MCF 10A (cell line): ENCODE data around the gene MOSPD2. TPM values are rescaled to one million over a fixed set of nuclear protein-coding genes. Genes with fewer than 3 reads are reported as not detected.

Experiments used
- BruUV-seq: library from RNA; stranded (reverse); fragments of 400-500 nt; replicated peaks from 2 replicates; lab custom pipeline; 2021; lab: Mats Ljungman, UMichigan
- CTCF ChIA-PET: fragments of 300-600 bp; sonication (Branson Sonifier 250); formaldehyde crosslinking; extraction: SDS; loops from one replicate; lab custom pipeline; 2021; ENCODE audit warnings: antibody characterized with exemption, inconsistent platforms; lab: Yijun Ruan, JAX
- POLR2A ChIA-PET: fragments of 300-600, 350-650 bp; sonication (Branson Sonifier 250); formaldehyde crosslinking; extraction: SDS; loops from one replicate; lab custom pipeline; 2020; ENCODE audit warnings: antibody characterized with exemption, inconsistent platforms; lab: Yijun Ruan, JAX
- DNase-seq: peaks from one replicate; pipeline ENCODE4 v3.0.0-alpha.2; 2018; ENCODE audit not compliant: unreplicated experiment
- H3K27ac Mint-ChIP-seq: one replicate; pipeline ENCODE4 v1.8.0; 2022; ENCODE audit warnings: mild to moderate bottlenecking, low read depth, mixed read lengths; ENCODE audit not compliant: unreplicated experiment
- H3K27me3 Mint-ChIP-seq: one replicate; pipeline ENCODE4 v1.8.0; 2022; ENCODE audit warnings: mixed read lengths; ENCODE audit not compliant: insufficient read depth, unreplicated experiment
- H3K36me3 Mint-ChIP-seq: one replicate; pipeline ENCODE4 v1.8.0; 2022; ENCODE audit warnings: mild to moderate bottlenecking, moderate library complexity, mixed read lengths; ENCODE audit not compliant: insufficient read depth, unreplicated experiment
- H3K4me1 Mint-ChIP-seq: one replicate; pipeline ENCODE4 v1.8.0; 2022; ENCODE audit warnings: mixed read lengths; ENCODE audit not compliant: insufficient read depth, unreplicated experiment
- H3K4me3 Mint-ChIP-seq: one replicate; pipeline ENCODE4 v1.8.0; 2022; ENCODE audit warnings: mild to moderate bottlenecking, moderate library complexity, mixed read lengths; ENCODE audit not compliant: unreplicated experiment
- H3K9me3 Mint-ChIP-seq: one replicate; pipeline ENCODE4 v1.8.0; 2022; ENCODE audit warnings: mixed read lengths; ENCODE audit not compliant: unreplicated experiment
- CTCF ChIP-seq: fragments of 200-600 bp; IDR thresholded peaks from one replicate; pipeline ENCODE4 v1.8.0; 2022; ENCODE audit warnings: antibody characterized with exemption, mild to moderate bottlenecking; ENCODE audit not compliant: unreplicated experiment
- intact Hi-C: fragments of 100-400 bp; cut with micrococcal nuclease; formaldehyde crosslinking; loops from 2 replicates; pipeline ENCODE4 v1.14.1; 2022
- total RNA-seq: library from RNA; stranded (reverse); gene quantifications from 2 replicates; pipeline ENCODE4 v1.2.3, GENCODE V29; 2022

The MOSPD2 gene
- total RNA-seq, 1 experiment from 2014 or later: 8.9 TPM

DNA sequence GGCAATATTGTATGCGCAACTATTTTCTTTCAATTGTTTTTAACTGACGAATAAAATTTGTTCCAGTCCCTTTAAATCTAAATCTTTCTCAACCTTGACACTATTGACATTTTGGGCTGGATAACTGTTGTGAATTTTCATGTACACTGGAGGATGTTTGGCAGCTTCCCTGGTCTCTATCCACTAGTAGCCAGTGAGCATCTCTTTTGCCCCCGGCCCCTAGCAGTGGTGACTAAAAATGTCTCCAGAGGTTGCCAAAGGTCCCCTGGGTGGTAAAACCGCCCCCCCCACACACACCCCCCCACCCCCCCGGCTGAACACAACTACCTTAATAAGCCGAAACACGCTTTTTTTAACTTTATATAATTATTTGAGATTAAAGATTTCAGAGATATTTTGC is 866 bp upstream of the MOSPD2 start:
- H3K36me3 Mint-ChIP-seq: peaks cover 7% of the 10 kb centered on the region
- H3K4me3 Mint-ChIP-seq: peak overlapping the region; percentile 80
- POLR2A ChIA-PET: interaction anchor here (0.7 to 1.5 kb wide), 3 partner anchors 9 to 623 kb away, joined by 3 to 5 read pairs (median 4); no protein-coding TSS in a partner anchor
- DNase-seq: no peak
- peaks cover 11% of the 10 kb centered on the region for H3K27me3 Mint-ChIP-seq
- no TSS peak for BruUV-seq
- peak overlapping the region; percentile 51 for H3K27ac Mint-ChIP-seq
- CTCF ChIA-PET: no interaction called here
- TF ChIP-seq CTCF: no peak
- H3K9me3 Mint-ChIP-seq: peaks cover 13% of the 10 kb centered on the region
- no peaks in the 10 kb centered on the region for H3K4me1 Mint-ChIP-seq
- intact Hi-C loops: no loop called here

- peak; percentile 1 for DNase-seq
- intact Hi-C loops: no loop called here
- peaks cover 7% of the 10 kb centered on the region for H3K36me3 Mint-ChIP-seq
- H3K4me1 Mint-ChIP-seq: no peaks in the 10 kb centered on the region
- H3K9me3 Mint-ChIP-seq: peaks cover under 1% of the 10 kb centered on the region
- H3K27me3 Mint-ChIP-seq: peaks cover 11% of the 10 kb centered on the region
- TF ChIP-seq CTCF: no peak
- H3K4me3 Mint-ChIP-seq: peak overlapping the region; percentile 80
- TSS peak; percentile 52 for BruUV-seq
- ChIA-PET POLR2A (interaction anchor here (1.0 to 1.5 kb wide), 2 partner anchors 8 to 25 kb away, joined by 4 to 5 read pairs; no protein-coding TSS in a partner anchor), CTCF (no interaction called here)
- H3K27ac Mint-ChIP-seq: peak overlapping the region; percentile 51
Observed at GRCh38 chrX:14873676-14874049, 442 bp downstream of the MOSPD2 start.

- CTCF ChIA-PET: no interaction called here
- no TSS peak for BruUV-seq
- Mint-ChIP-seq H3K36me3 (peaks cover 7% of the 10 kb centered on the region), H3K27ac (no peak overlapping the region), H3K27me3 (peaks cover 18% of the 10 kb centered on the region), H3K4me3 (no peak overlapping the region), H3K4me1 (no peaks in the 10 kb centered on the region), H3K9me3 (no peaks in the 10 kb centered on the region)
- intact Hi-C loops: no loop called here
- no peak for DNase-seq
- POLR2A ChIA-PET: no interaction called here
- no peak for TF ChIP-seq CTCF
Observed at GRCh38 chrX:14875624-14876023, 2.4 kb downstream of the MOSPD2 start.

DNA sequence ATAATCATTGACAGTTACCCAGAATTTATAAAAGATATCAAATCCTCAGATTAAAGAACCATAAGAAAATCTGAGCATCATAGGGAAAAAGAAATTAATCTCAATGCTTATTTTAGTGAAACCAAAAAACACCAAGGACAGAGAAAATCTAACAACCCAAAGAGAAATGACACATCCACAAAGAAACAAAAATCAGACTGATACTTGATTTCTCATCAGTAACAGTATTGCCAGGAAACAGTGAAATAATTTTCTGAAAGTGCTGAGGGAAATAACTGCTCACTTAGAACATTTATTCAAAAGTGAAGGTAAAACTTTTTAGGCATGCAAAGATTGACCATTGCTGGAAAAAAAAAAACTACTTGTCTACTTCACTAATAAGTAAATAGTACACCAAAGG is 10.6 kb downstream of the MOSPD2 start:
- H3K27me3 Mint-ChIP-seq: peaks cover 34% of the 10 kb centered on the region
- no peak for DNase-seq
- BruUV-seq: no TSS peak
- ChIA-PET CTCF (no interaction called here), POLR2A (no interaction called here)
- H3K4me3 Mint-ChIP-seq: no peak overlapping the region
- no peak for TF ChIP-seq CTCF
- peaks cover 7% of the 10 kb centered on the region for H3K9me3 Mint-ChIP-seq
- H3K4me1 Mint-ChIP-seq: no peaks in the 10 kb centered on the region
- intact Hi-C loops: no loop called here
- no peak overlapping the region for H3K27ac Mint-ChIP-seq
- peaks cover 11% of the 10 kb centered on the region for H3K36me3 Mint-ChIP-seq
